Erythroblast (primary cell): Measurements from ENCODE around the gene ADAMTS2.

ENCODE experiments used
- GATA1 ChIP-seq: IDR thresholded peaks from 2 replicates; pipeline ENCODE4 v1.6.1; 2011; ENCODE audit warnings: low read depth, mild to moderate bottlenecking, control low read depth, low read length, moderate library complexity
- POLR2A ChIP-seq: IDR thresholded peaks from 2 replicates; pipeline ENCODE4 v1.6.1; 2011; ENCODE audit warnings: mild to moderate bottlenecking, low read length

GRCh38 chr5:179301796-179302195 lies 43.5 kb downstream of the ADAMTS2 start:
- TF ChIP-seq POLR2A = no peak
- TF ChIP-seq GATA1 = no peak
